Mesendoderm (in vitro differentiated cells): ENCODE measurements around the gene CLIP4.

ENCODE experiments used
- DNase-seq: peaks from one replicate; pipeline ENCODE4 v3.0.0; 2013
- H2AK5ac ChIP-seq: 2 replicates; pipeline ENCODE4 v1.6.1; 2013; ENCODE audit warnings: low read length, inconsistent platforms
- H2BK120ac ChIP-seq: 2 replicates; pipeline ENCODE4 v1.6.1; 2013; ENCODE audit warnings: low read depth, mild to moderate bottlenecking, low read length, moderate library complexity, mixed read lengths
- H2BK15ac ChIP-seq: replicated peaks from 2 replicates; pipeline ENCODE4 v1.6.1; 2013; ENCODE audit warnings: low read depth, mild to moderate bottlenecking, moderate library complexity
- H2BK5ac ChIP-seq: 2 replicates; pipeline ENCODE4 v1.6.1; 2013; ENCODE audit warnings: low read length, inconsistent platforms
- H3K18ac ChIP-seq: 2 replicates; pipeline ENCODE4 v1.6.1; 2013; ENCODE audit warnings: mild to moderate bottlenecking, low read length, mixed read lengths
- H3K23ac ChIP-seq: one replicate; pipeline ENCODE4 v1.6.1; 2013; ENCODE audit warnings: low read length
- H3K27ac ChIP-seq: 2 replicates; pipeline ENCODE4 v1.5.1; 2013; ENCODE audit warnings: low read depth, mild to moderate bottlenecking, inconsistent platforms, low read length, moderate library complexity
- H3K27me3 ChIP-seq: 2 replicates; pipeline ENCODE4 v1.6.1; 2013; ENCODE audit warnings: low read length, control low read depth, mild to moderate bottlenecking, inconsistent platforms; ENCODE audit not compliant: insufficient read depth, poor library complexity
- H3K36me3 ChIP-seq: 2 replicates; pipeline ENCODE4 v1.6.1; 2013; ENCODE audit warnings: low read length, inconsistent platforms; ENCODE audit not compliant: control insufficient read depth, insufficient read depth
- H3K4ac ChIP-seq: one replicate; pipeline ENCODE4 v1.6.1; 2013; ENCODE audit warnings: low read depth, mild to moderate bottlenecking, low read length, moderate library complexity
- H3K4me1 ChIP-seq: 2 replicates; pipeline ENCODE4 v1.6.1; 2013; ENCODE audit warnings: low read depth, low read length, inconsistent platforms; ENCODE audit not compliant: control insufficient read depth
- H3K4me2 ChIP-seq: 2 replicates; pipeline ENCODE4 v1.6.1; 2013; ENCODE audit warnings: low read length
- H3K4me3 ChIP-seq: 2 replicates; pipeline ENCODE4 v1.5.1; 2013; ENCODE audit warnings: mild to moderate bottlenecking, low read length
- H3K56ac ChIP-seq: one replicate; pipeline ENCODE4 v1.6.1; 2013; ENCODE audit warnings: low read length
- H3K79me1 ChIP-seq: 2 replicates; pipeline ENCODE4 v1.6.1; 2013; ENCODE audit warnings: low read length, inconsistent platforms
- H3K79me2 ChIP-seq: 2 replicates; pipeline ENCODE4 v1.6.1; 2013; ENCODE audit warnings: mild to moderate bottlenecking, low read length; ENCODE audit not compliant: control insufficient read depth, insufficient read depth
- H3K9ac ChIP-seq: 2 replicates; pipeline ENCODE4 v1.6.1; 2013; ENCODE audit warnings: low read length, inconsistent platforms
- H4K5ac ChIP-seq: one replicate; pipeline ENCODE4 v1.6.1; 2013; ENCODE audit warnings: low read length
- H4K8ac ChIP-seq: one replicate; pipeline ENCODE4 v1.6.1; 2013; ENCODE audit warnings: low read depth, mild to moderate bottlenecking, control low read depth, low read length, moderate library complexity
- WGBS: extraction: QIAGEN DNeasy Blood & Tissue Kit; methylation state at CpG from one replicate; pipeline ENCODE4 v1.1.7; 2013; ENCODE audit warnings: low lambda C conversion rate, missing lambda C conversion rate; ENCODE audit not compliant: insufficient coverage; ENCODE audit errors: extremely low coverage; 5-methylcytosine and 5-hydroxymethylcytosine counted together

CLIP4 gene

GRCh38 chr2:29232041-29232440 lies 116.8 kb downstream of the CLIP4 start:
- WGBS = no CpG with 5 or more reads among the region's 14 CpGs
- Histone ChIP-seq H3K9ac (no peak overlapping the region), H3K4ac (no peak overlapping the region), H2BK5ac (no peak overlapping the region), H4K8ac (no peak overlapping the region), H3K79me1 (no peaks in the 10 kb centered on the region), H3K23ac (no peak overlapping the region), H3K4me2 (no peak overlapping the region), H2AK5ac (no peak overlapping the region), H3K4me3 (no peak overlapping the region), H3K79me2 (no peaks in the 10 kb centered on the region), H3K27ac (no peak overlapping the region), H3K27me3 (no peaks in the 10 kb centered on the region), H2BK15ac (no peak overlapping the region), H4K5ac (no peak overlapping the region), H3K4me1 (no peaks in the 10 kb centered on the region), H2BK120ac (no peak overlapping the region), H3K36me3 (no peaks in the 10 kb centered on the region), H3K56ac (no peak overlapping the region), H3K18ac (no peak overlapping the region)
- no peak for DNase-seq

GRCh38 chr2:29233428-29233827 lies 118.2 kb downstream of the CLIP4 start:
- no peaks in the 10 kb centered on the region for H3K36me3 ChIP-seq
- no peak overlapping the region for H3K9ac ChIP-seq
- H3K79me2 ChIP-seq = no peaks in the 10 kb centered on the region
- no peak overlapping the region for H2BK5ac ChIP-seq
- no peak overlapping the region for H3K56ac ChIP-seq
- no peak overlapping the region for H4K8ac ChIP-seq
- no peak overlapping the region for H3K4ac ChIP-seq
- no CpG with 5 or more reads among the region's 6 CpGs for WGBS
- H3K18ac ChIP-seq = no peak overlapping the region
- no peak overlapping the region for H3K4me2 ChIP-seq
- H3K4me1 ChIP-seq = no peaks in the 10 kb centered on the region
- H3K79me1 ChIP-seq = no peaks in the 10 kb centered on the region
- H3K27me3 ChIP-seq = no peaks in the 10 kb centered on the region
- H2AK5ac ChIP-seq = no peak overlapping the region
- H3K4me3 ChIP-seq = no peak overlapping the region
- H3K27ac ChIP-seq = no peak overlapping the region
- no peak overlapping the region for H2BK120ac ChIP-seq
- H2BK15ac ChIP-seq = no peak overlapping the region
- DNase-seq = no peak
- no peak overlapping the region for H4K5ac ChIP-seq
- no peak overlapping the region for H3K23ac ChIP-seq

- no peaks in the 10 kb centered on the region for H3K36me3 ChIP-seq
- 100% methylated on average over 1 of the region's 3 CpGs for WGBS
These were observed 120.2 kb downstream of the CLIP4 start for GRCh38 chr2:29235411-29235810.

GRCh38 chr2:29236074-29236473 lies 120.9 kb downstream of the CLIP4 start:
- H3K23ac ChIP-seq = no peak overlapping the region
- H3K4me1 ChIP-seq = no peaks in the 10 kb centered on the region
- no peak overlapping the region for H4K8ac ChIP-seq
- no peaks in the 10 kb centered on the region for H3K79me2 ChIP-seq
- no peaks in the 10 kb centered on the region for H3K36me3 ChIP-seq
- H2BK120ac ChIP-seq = no peak overlapping the region
- H3K79me1 ChIP-seq = no peaks in the 10 kb centered on the region
- WGBS = no CpG with 5 or more reads among the region's 6 CpGs
- H4K5ac ChIP-seq = no peak overlapping the region
- no peak for DNase-seq
- H3K4ac ChIP-seq = no peak overlapping the region
- H2AK5ac ChIP-seq = no peak overlapping the region
- no peak overlapping the region for H3K4me3 ChIP-seq
- H3K56ac ChIP-seq = no peak overlapping the region
- H2BK15ac ChIP-seq = no peak overlapping the region
- no peak overlapping the region for H3K4me2 ChIP-seq
- no peak overlapping the region for H3K18ac ChIP-seq
- no peaks in the 10 kb centered on the region for H3K27me3 ChIP-seq
- no peak overlapping the region for H2BK5ac ChIP-seq
- H3K27ac ChIP-seq = no peak overlapping the region
- no peak overlapping the region for H3K9ac ChIP-seq

More at GRCh38 chr2:29235411-29235810, 120.2 kb downstream of the CLIP4 start:
- no peak overlapping the region for H2BK15ac ChIP-seq
- no peak for DNase-seq
- H3K18ac ChIP-seq = no peak overlapping the region
- no peak overlapping the region for H2AK5ac ChIP-seq
- no peaks in the 10 kb centered on the region for H3K79me1 ChIP-seq
- no peak overlapping the region for H2BK5ac ChIP-seq
- no peak overlapping the region for H3K9ac ChIP-seq
- H3K4ac ChIP-seq = no peak overlapping the region
- H3K23ac ChIP-seq = no peak overlapping the region
- no peak overlapping the region for H2BK120ac ChIP-seq
- no peaks in the 10 kb centered on the region for H3K4me1 ChIP-seq
- no peak overlapping the region for H3K56ac ChIP-seq
- no peak overlapping the region for H3K27ac ChIP-seq
- no peaks in the 10 kb centered on the region for H3K79me2 ChIP-seq
- no peak overlapping the region for H4K5ac ChIP-seq
- no peak overlapping the region for H4K8ac ChIP-seq
- H3K27me3 ChIP-seq = no peaks in the 10 kb centered on the region
- no peak overlapping the region for H3K4me2 ChIP-seq
- no peak overlapping the region for H3K4me3 ChIP-seq

DNA sequence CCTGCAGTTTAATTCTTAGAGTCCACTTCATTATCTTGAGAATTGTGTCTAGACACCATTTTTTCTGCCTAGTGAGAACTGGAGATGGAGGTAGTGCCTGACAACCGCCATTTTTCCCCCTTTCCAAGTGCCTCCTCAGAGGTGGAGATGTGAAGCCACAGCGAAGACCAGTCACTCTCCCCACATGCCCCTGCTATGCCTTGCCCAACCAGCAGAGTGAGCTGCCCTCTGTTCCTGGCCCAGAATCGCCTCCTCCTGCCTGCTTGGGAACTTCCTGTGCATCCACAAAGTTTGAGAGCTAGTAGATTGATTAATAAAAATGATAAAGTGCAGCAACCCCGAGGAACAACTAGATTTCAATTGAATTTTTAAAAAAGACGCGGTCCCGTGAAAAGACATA lies 123.3 kb downstream of the CLIP4 start:
- H3K4ac ChIP-seq = no peak overlapping the region
- no peak overlapping the region for H3K18ac ChIP-seq
- H3K56ac ChIP-seq = no peak overlapping the region
- peak; percentile 74 for DNase-seq
- H2BK5ac ChIP-seq = no peak overlapping the region
- no peaks in the 10 kb centered on the region for H3K36me3 ChIP-seq
- no peak overlapping the region for H3K23ac ChIP-seq
- no peak overlapping the region for H3K4me2 ChIP-seq
- no peak overlapping the region for H3K4me3 ChIP-seq
- H4K5ac ChIP-seq = no peak overlapping the region
- no peak overlapping the region for H4K8ac ChIP-seq
- no peak overlapping the region for H2BK15ac ChIP-seq
- no peaks in the 10 kb centered on the region for H3K79me2 ChIP-seq
- no peak overlapping the region for H2BK120ac ChIP-seq
- H3K4me1 ChIP-seq = no peaks in the 10 kb centered on the region
- H3K79me1 ChIP-seq = no peaks in the 10 kb centered on the region
- no CpG with 5 or more reads among the region's 7 CpGs for WGBS
- H3K9ac ChIP-seq = no peak overlapping the region
- no peak overlapping the region for H3K27ac ChIP-seq
- H2AK5ac ChIP-seq = no peak overlapping the region
- no peaks in the 10 kb centered on the region for H3K27me3 ChIP-seq
